H1 (cell line): ENCODE results near the gene CRADD.

Experiments used
- ASH2L ChIP-seq: fragments of 200-600, 300-600 bp; sonication (generic); IDR thresholded peaks from one replicate; pipeline ENCODE4 v1.7.1; 2017; ENCODE audit warnings: low read length
- CREB1 ChIP-seq: IDR thresholded peaks from 2 replicates; pipeline ENCODE4 v1.6.1; 2012; ENCODE audit warnings: inconsistent platforms
- GABPA ChIP-seq: IDR thresholded peaks from 2 replicates; pipeline ENCODE4 v1.6.1; 2011; ENCODE audit warnings: mild to moderate bottlenecking, low read length, moderate library complexity, borderline replicate concordance; ENCODE audit not compliant: insufficient read depth
- MAFK ChIP-seq: IDR thresholded peaks from 2 replicates; pipeline ENCODE4 v1.6.1; 2012; ENCODE audit warnings: low read depth, mild to moderate bottlenecking, improper control_type of control experiment, low read length
- NRF1 ChIP-seq: IDR thresholded peaks from 2 replicates; pipeline ENCODE4 v1.6.1; 2011; ENCODE audit warnings: mild to moderate bottlenecking, low read depth, low read length, improper control_type of control experiment
- POLR2A ChIP-seq, 2 experiments: IDR thresholded peaks; 1 replicate in 1 of 2; 2 replicates in 1 of 2; pipeline ENCODE4 v1.6.1; 2011; ENCODE audit warnings: low read depth in 2 of 2, low read length in 2 of 2, mild to moderate bottlenecking in 2 of 2; ENCODE audit errors: control extremely low read depth in 1 of 2
- RAD21 ChIP-seq, 2 experiments: IDR thresholded peaks in 1 of 2; conservative IDR thresholded peaks in 1 of 2; 2 replicates each; pipeline ENCODE4 v1.6.1; 2011; ENCODE audit warnings: low read depth in 2 of 2, low read length in 2 of 2, improper control_type of control experiment in 1 of 2, inconsistent platforms in 1 of 2, mild to moderate bottlenecking in 1 of 2, moderate library complexity in 1 of 2
- TF ChIP-seq, protein P1 (sequence below), 3 experiments: IDR thresholded peaks; 1 replicate in 2 of 3; 2 replicates in 1 of 3; pipeline versions ENCODE4 v1.5.1 to v1.6.1; 2011; ENCODE audit warnings: low read length in 3 of 3, mild to moderate bottlenecking in 3 of 3, inconsistent platforms in 2 of 3, low read depth in 1 of 3, moderate library complexity in 1 of 3; ENCODE audit not compliant: insufficient read depth in 1 of 3; ENCODE audit errors: control extremely low read depth in 1 of 3
- TF ChIP-seq, protein P2 (sequence below): IDR thresholded peaks from 2 replicates; pipeline ENCODE4 v1.6.1; 2011; ENCODE audit warnings: low read depth, mild to moderate bottlenecking, low read length; ENCODE audit not compliant: insufficient read depth

DNA sequence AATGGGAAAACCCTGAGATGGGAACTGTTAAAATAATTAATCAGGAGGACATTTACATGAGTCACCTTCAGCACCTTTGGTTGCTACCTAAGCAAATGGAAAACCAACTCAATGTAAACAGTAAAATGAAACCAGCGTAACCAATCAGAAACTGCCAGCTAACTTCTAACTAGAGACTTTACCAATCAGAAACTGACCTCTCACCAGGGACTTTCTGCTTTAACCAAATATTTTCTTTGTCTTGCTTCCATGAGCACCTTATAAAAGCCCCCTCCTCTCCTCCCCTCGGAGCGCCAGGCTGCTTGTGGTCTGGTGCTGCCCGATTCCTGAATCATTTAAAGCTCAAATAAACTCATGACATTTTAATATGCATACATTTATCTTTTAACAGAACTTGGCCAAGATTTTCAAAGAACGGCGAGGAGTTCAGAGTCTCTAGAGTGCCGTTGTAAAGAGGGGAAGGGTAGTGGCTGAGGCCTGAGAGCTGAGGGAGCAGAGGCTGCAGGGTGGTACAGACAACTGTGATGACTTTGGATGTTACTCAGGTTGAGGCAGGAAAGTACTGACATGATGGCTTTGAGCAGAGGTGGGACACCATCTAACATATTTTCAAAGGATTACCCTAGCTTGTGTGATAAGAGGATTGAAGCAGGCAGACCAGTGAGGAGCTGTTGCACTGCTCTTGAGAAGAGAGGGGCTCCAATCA is 183.6 kb downstream of the CRADD start:
- no peak for TF ChIP-seq NRF1
- TF ChIP-seq CREB1: no peak
- TF ChIP-seq, protein P1, sequence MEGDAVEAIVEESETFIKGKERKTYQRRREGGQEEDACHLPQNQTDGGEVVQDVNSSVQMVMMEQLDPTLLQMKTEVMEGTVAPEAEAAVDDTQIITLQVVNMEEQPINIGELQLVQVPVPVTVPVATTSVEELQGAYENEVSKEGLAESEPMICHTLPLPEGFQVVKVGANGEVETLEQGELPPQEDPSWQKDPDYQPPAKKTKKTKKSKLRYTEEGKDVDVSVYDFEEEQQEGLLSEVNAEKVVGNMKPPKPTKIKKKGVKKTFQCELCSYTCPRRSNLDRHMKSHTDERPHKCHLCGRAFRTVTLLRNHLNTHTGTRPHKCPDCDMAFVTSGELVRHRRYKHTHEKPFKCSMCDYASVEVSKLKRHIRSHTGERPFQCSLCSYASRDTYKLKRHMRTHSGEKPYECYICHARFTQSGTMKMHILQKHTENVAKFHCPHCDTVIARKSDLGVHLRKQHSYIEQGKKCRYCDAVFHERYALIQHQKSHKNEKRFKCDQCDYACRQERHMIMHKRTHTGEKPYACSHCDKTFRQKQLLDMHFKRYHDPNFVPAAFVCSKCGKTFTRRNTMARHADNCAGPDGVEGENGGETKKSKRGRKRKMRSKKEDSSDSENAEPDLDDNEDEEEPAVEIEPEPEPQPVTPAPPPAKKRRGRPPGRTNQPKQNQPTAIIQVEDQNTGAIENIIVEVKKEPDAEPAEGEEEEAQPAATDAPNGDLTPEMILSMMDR (IDR thresholded peaks at IDR 0.05; ENCODE audit: control extremely low read depth in 1 of 3, insufficient read depth in 1 of 3, low read depth in 1 of 3, low read length in 3 of 3): no peak
- TF ChIP-seq ASH2L: no peak
- TF ChIP-seq, protein P2, sequence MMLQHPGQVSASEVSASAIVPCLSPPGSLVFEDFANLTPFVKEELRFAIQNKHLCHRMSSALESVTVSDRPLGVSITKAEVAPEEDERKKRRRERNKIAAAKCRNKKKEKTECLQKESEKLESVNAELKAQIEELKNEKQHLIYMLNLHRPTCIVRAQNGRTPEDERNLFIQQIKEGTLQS: no peak
- TF ChIP-seq GABPA: no peak
- TF ChIP-seq RAD21 (IDR thresholded peaks at IDR 0.05 in 1 of 2, conservative IDR thresholded peaks at IDR 0.05 in 1 of 2; ENCODE audit: low read depth in 2 of 2, low read length in 2 of 2): no peak
- no peak for TF ChIP-seq POLR2A (IDR thresholded peaks at IDR 0.05; ENCODE audit: control extremely low read depth in 1 of 2, low read depth in 2 of 2, low read length in 2 of 2)
- TF ChIP-seq MAFK: no peak
